Central memory CD8-positive, alpha-beta T cell (primary cell): ENCODE measurements around the gene MAD1L1.

ENCODE experiments used
- ATAC-seq: fragments of 150-1000 bp; cut with Tn5 transposase; replicated peaks from 2 replicates; pipeline ENCODE4 v1.10.0; 2022; ENCODE audit warnings: mild to moderate bottlenecking, moderate FRiP score, moderate number of reproducible peaks; ENCODE audit not compliant: poor library complexity, severe bottlenecking; ENCODE audit errors: extremely low read depth
- DNase-seq, 2 donors: peaks; one replicate each; pipeline ENCODE4 v3.0.0; 2021; ENCODE audit warnings: low spot score in 2 of 2
- H3K27ac Mint-ChIP-seq: one replicate; pipeline ENCODE4 v1.8.0; 2022; ENCODE audit warnings: low read depth, mild to moderate bottlenecking, moderate library complexity, mixed read lengths
- H3K27me3 Mint-ChIP-seq: one replicate; pipeline ENCODE4 v1.8.0; 2022; ENCODE audit warnings: mixed read lengths
- H3K36me3 Mint-ChIP-seq: one replicate; pipeline ENCODE4 v1.8.0; 2022; ENCODE audit warnings: mild to moderate bottlenecking, moderate library complexity, mixed read lengths; ENCODE audit not compliant: insufficient read depth
- H3K4me1 Mint-ChIP-seq: one replicate; pipeline ENCODE4 v1.8.0; 2022; ENCODE audit warnings: mixed read lengths
- H3K4me3 Mint-ChIP-seq: one replicate; pipeline ENCODE4 v1.8.0; 2022; ENCODE audit warnings: mild to moderate bottlenecking, moderate library complexity, mixed read lengths
- H3K9me3 Mint-ChIP-seq: one replicate; pipeline ENCODE4 v1.8.0; 2022; ENCODE audit warnings: mixed read lengths

MAD1L1 gene

DNA sequence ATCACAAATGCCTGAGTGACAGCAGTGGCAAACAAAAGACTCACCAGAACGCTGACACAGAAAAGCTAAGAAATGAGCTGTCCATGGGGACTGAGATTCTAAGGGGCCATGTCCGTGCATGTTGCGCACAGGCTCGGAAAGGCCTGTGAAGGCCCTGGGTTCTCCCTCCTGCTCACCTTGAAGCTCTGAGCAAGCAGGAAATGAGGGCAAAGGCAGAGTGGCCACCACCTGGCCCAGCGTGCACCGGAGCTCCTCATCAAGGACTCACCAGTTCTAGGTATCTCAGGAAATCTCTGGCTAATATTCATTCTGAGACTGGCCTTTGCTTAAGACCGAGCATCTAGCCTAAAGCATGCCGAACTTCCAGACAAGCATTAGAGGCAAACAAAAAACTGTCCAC is 52.7 kb downstream of the MAD1L1 start:
- H3K36me3 Mint-ChIP-seq, result peaks cover 16% of the 10 kb centered on the region
- no peaks in the 10 kb centered on the region for H3K9me3 Mint-ChIP-seq
- H3K4me3 Mint-ChIP-seq, result no peak overlapping the region
- H3K27me3 Mint-ChIP-seq, result no peaks in the 10 kb centered on the region
- no peak for DNase-seq
- H3K27ac Mint-ChIP-seq, result no peak overlapping the region
- no peak for ATAC-seq
- no peaks in the 10 kb centered on the region for H3K4me1 Mint-ChIP-seq

GRCh38 chr7:2175514-2175913 is 57.2 kb downstream of the MAD1L1 start:
- H3K27ac Mint-ChIP-seq, result no peak overlapping the region
- H3K4me1 Mint-ChIP-seq, result peaks cover 18% of the 10 kb centered on the region
- no peak for DNase-seq
- no peaks in the 10 kb centered on the region for H3K9me3 Mint-ChIP-seq
- no peak for ATAC-seq
- peaks cover 11% of the 10 kb centered on the region for H3K36me3 Mint-ChIP-seq
- H3K27me3 Mint-ChIP-seq, result no peaks in the 10 kb centered on the region
- H3K4me3 Mint-ChIP-seq, result no peak overlapping the region

GRCh38 chr7:2175091-2175490 is 57.7 kb downstream of the MAD1L1 start:
- ATAC-seq (no peak), DNase-seq (no peak)
- Mint-ChIP-seq H3K27ac (no peak overlapping the region), H3K4me3 (no peak overlapping the region), H3K4me1 (peaks cover 21% of the 10 kb centered on the region), H3K27me3 (no peaks in the 10 kb centered on the region), H3K36me3 (peaks cover 11% of the 10 kb centered on the region), H3K9me3 (no peaks in the 10 kb centered on the region)

GRCh38 chr7:2173189-2173827 is 59.4 kb downstream of the MAD1L1 start:
- Mint-ChIP-seq H3K4me1 (peaks cover 21% of the 10 kb centered on the region), H3K36me3 (peaks cover 9% of the 10 kb centered on the region), H3K27me3 (no peaks in the 10 kb centered on the region), H3K4me3 (no peak overlapping the region), H3K9me3 (no peaks in the 10 kb centered on the region), H3K27ac (peak overlapping the region; percentile 49)
- DNase-seq (no peak), ATAC-seq (no peak)

DNA sequence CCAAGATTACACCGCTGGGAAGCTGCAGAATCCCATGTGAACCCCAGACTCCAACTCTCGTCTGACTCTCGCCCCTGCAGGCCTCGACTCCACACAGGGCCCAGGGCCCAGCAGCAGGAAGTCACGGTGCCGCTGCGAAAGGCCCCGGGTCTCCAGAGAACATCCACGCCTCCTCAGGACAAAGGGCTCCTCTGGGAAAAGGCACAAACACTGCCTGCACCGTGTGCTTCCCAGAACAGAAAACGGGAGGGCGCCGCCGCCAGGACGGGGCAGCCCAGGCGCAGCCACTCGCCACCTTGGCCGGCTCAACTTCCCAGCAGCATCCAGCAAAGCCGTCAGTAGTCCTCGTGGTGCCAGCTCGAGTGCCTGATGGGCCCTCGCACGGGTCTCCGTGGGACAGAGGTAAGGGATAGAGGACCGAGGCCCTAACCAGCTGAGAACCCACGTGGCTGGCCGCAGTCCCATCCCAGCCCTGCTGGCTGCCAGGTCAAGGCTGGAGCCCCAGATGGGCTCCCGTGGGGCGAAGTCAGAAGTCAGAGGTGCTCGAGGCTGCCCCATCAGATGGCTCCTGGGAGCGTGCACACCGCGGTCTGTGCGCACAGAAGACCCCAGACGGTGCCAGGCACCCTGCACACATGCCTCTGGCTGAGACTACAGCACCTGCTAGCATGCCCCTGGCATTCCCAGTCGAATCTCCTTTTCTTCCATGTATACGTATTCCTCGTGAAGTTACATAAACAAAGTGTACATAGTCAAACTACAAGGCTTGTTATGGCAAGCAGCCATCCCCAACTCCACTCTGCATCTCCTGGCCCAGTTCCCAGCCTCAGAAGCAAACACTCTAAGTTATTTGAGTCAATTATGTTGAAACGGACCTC is 60.2 kb downstream of the MAD1L1 start:
- DNase-seq (no peak), ATAC-seq (no peak)
- Mint-ChIP-seq H3K4me1 (peaks cover 21% of the 10 kb centered on the region), H3K27me3 (no peaks in the 10 kb centered on the region), H3K9me3 (no peaks in the 10 kb centered on the region), H3K36me3 (peaks cover 9% of the 10 kb centered on the region), H3K4me3 (no peak overlapping the region), H3K27ac (peak overlapping the region; percentile 49)

DNA sequence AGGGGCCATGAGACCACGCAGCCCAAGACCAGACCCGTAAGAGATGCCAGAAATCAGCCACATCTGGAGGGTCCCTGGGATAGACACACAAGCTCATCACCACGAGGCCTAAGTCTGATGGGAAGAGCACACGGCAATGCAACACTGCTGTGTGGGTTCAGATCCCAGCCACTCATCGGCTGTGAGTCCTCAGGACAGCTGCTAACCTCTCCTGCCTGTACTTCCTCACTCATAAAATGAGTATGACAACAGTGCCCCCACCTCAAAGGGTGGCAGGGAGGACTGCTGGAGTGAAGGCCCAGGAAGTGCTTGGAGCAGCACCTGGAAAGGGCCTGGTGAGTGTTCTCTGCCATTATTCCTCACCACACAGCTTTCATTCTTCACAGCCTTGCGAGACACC is 60.9 kb downstream of the MAD1L1 start:
- H3K4me3 Mint-ChIP-seq, result no peak overlapping the region
- no peak overlapping the region for H3K27ac Mint-ChIP-seq
- ATAC-seq, result no peak
- DNase-seq, result no peak
- H3K27me3 Mint-ChIP-seq, result no peaks in the 10 kb centered on the region
- peaks cover 21% of the 10 kb centered on the region for H3K4me1 Mint-ChIP-seq
- H3K36me3 Mint-ChIP-seq, result peaks cover 10% of the 10 kb centered on the region
- H3K9me3 Mint-ChIP-seq, result no peaks in the 10 kb centered on the region

- Mint-ChIP-seq H3K9me3 (no peaks in the 10 kb centered on the region), H3K36me3 (peaks cover 8% of the 10 kb centered on the region), H3K27me3 (no peaks in the 10 kb centered on the region), H3K4me1 (peaks cover 21% of the 10 kb centered on the region), H3K4me3 (no peak overlapping the region), H3K27ac (no peak overlapping the region)
- ATAC-seq (no peak), DNase-seq (no peak)
Measured at GRCh38 chr7:2170576-2171521, 61.9 kb downstream of the MAD1L1 start.

- Mint-ChIP-seq H3K36me3 (peaks cover 3% of the 10 kb centered on the region), H3K4me3 (no peak overlapping the region)
Measured at GRCh38 chr7:2169923-2170575, 62.7 kb downstream of the MAD1L1 start.

DNA sequence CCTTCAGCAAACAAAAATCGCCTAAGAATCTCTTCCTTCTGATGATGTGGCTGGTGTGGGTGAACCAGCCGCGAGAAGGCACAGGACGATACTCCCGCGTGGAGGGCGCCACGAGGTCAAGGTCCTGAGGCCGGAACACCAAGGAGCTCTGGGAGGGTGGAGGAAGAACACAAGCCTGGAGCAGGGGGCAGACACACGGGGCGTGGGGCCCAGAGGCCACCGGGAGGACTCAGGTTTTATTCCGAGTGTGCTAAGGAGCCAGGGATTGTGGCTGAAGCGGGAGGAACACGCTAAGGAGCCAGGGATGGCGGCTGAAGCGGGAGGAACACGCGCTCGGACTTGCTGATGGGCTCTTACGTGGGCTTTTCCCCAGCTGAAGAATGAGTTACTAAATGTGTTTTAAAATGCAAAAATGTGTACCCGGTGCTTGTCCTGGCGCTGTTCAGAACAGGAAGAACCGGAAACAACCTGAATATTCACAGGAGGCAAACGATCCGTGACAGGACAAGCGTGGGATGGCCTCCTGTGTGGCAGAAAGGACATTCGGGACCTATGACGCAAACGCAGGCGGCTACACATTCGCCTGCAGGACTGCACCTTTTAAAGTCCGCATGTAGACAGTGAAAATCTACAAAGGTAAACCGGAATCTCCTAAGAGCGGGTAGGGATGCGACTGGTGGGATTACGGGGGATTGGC is 64.0 kb downstream of the MAD1L1 start:
- ATAC-seq (no peak), DNase-seq (no peak)
- Mint-ChIP-seq H3K27ac (no peak overlapping the region), H3K27me3 (no peaks in the 10 kb centered on the region), H3K36me3 (peaks cover 1% of the 10 kb centered on the region), H3K9me3 (no peaks in the 10 kb centered on the region), H3K4me3 (no peak overlapping the region), H3K4me1 (peaks cover 19% of the 10 kb centered on the region)

More at GRCh38 chr7:2169923-2170575, 62.7 kb downstream of the MAD1L1 start:
- H3K4me1 Mint-ChIP-seq, result peaks cover 21% of the 10 kb centered on the region
- H3K27ac Mint-ChIP-seq, result no peak overlapping the region
- no peaks in the 10 kb centered on the region for H3K9me3 Mint-ChIP-seq
- H3K27me3 Mint-ChIP-seq, result no peaks in the 10 kb centered on the region
- no peak for DNase-seq
- no peak for ATAC-seq

GRCh38 chr7:2166625-2167280 is 66.0 kb downstream of the MAD1L1 start:
- Mint-ChIP-seq H3K36me3 (peaks cover 3% of the 10 kb centered on the region), H3K27me3 (no peaks in the 10 kb centered on the region), H3K27ac (no peak overlapping the region), H3K9me3 (no peaks in the 10 kb centered on the region), H3K4me1 (peaks cover 8% of the 10 kb centered on the region), H3K4me3 (no peak overlapping the region)
- ATAC-seq (no peak), DNase-seq (no peak)
